OCI-LY7 (cell line): ENCODE data around the gene STAT5B.

ENCODE experiments used
- EZH2phosphoT487 ChIP-seq: fragments of 200-600 bp; sonication (generic); IDR thresholded peaks from 2 replicates; pipeline ENCODE4 v1.6.1; 2018; ENCODE audit warnings: low read depth, borderline replicate concordance, mild to moderate bottlenecking, mixed run types, antibody characterized with exemption, low read length, moderate library complexity, mixed read lengths
- TF ChIP-seq, protein P1 (sequence below): fragments of 200-600 bp; sonication (generic); conservative IDR thresholded peaks from 2 replicates; pipeline ENCODE4 v1.5.1; 2014; ENCODE audit warnings: mild to moderate bottlenecking, antibody characterized with exemption, low read length, moderate library complexity, mixed read lengths

GRCh38 chr17:42169351-42169750 is 106.8 kb downstream of the STAT5B start:
- TF ChIP-seq EZH2phosphoT487: no peak
- TF ChIP-seq, protein P1, sequence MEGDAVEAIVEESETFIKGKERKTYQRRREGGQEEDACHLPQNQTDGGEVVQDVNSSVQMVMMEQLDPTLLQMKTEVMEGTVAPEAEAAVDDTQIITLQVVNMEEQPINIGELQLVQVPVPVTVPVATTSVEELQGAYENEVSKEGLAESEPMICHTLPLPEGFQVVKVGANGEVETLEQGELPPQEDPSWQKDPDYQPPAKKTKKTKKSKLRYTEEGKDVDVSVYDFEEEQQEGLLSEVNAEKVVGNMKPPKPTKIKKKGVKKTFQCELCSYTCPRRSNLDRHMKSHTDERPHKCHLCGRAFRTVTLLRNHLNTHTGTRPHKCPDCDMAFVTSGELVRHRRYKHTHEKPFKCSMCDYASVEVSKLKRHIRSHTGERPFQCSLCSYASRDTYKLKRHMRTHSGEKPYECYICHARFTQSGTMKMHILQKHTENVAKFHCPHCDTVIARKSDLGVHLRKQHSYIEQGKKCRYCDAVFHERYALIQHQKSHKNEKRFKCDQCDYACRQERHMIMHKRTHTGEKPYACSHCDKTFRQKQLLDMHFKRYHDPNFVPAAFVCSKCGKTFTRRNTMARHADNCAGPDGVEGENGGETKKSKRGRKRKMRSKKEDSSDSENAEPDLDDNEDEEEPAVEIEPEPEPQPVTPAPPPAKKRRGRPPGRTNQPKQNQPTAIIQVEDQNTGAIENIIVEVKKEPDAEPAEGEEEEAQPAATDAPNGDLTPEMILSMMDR: no peak
